H9 (cell line): ENCODE results near the gene DUOXA1. TPM values are rescaled to one million over a fixed set of nuclear protein-coding genes. Genes with fewer than 3 reads are reported as not detected.

Source experiments
- DNase-seq: peaks from one replicate; pipeline ENCODE4 v3.0.0-alpha.2; 2017
- H2AFZ ChIP-seq: one replicate; pipeline ENCODE4 v1.6.1; 2013; ENCODE audit warnings: mild to moderate bottlenecking, low read length, control low read depth, moderate library complexity
- H2AK5ac ChIP-seq: 2 replicates; pipeline ENCODE4 v1.6.1; 2013; ENCODE audit warnings: low read length, control low read depth, mixed read lengths; ENCODE audit not compliant: insufficient read length
- H2BK120ac ChIP-seq: one replicate; pipeline ENCODE4 v1.6.1; 2013; ENCODE audit warnings: low read depth, mild to moderate bottlenecking, low read length, control low read depth, inconsistent platforms; ENCODE audit not compliant: poor library complexity, severe bottlenecking
- H2BK12ac ChIP-seq: 2 replicates; pipeline ENCODE4 v1.6.1; 2013; ENCODE audit warnings: low read length, control low read depth, mixed read lengths, low read depth; ENCODE audit not compliant: insufficient read length
- H2BK15ac ChIP-seq: 2 replicates; pipeline ENCODE4 v1.6.1; 2013; ENCODE audit warnings: low read depth, low read length, control low read depth
- H2BK20ac ChIP-seq: one replicate; pipeline ENCODE4 v1.6.1; 2013; ENCODE audit warnings: low read depth, mild to moderate bottlenecking, low read length, control low read depth, inconsistent platforms; ENCODE audit not compliant: poor library complexity, severe bottlenecking
- H2BK5ac ChIP-seq: 2 replicates; pipeline ENCODE4 v1.6.1; 2013; ENCODE audit warnings: low read length, control low read depth, mixed read lengths; ENCODE audit not compliant: insufficient read length
- H3K14ac ChIP-seq: 2 replicates; pipeline ENCODE4 v1.6.1; 2013; ENCODE audit warnings: low read length, control low read depth; ENCODE audit not compliant: insufficient read depth
- H3K18ac ChIP-seq: 2 replicates; pipeline ENCODE4 v1.6.1; 2013; ENCODE audit warnings: low read depth, mild to moderate bottlenecking, mixed read lengths, low read length, control low read depth; ENCODE audit not compliant: insufficient read length
- H3K23ac ChIP-seq: 2 replicates; pipeline ENCODE4 v1.6.1; 2013; ENCODE audit warnings: low read length, control low read depth, mixed read lengths, low read depth; ENCODE audit not compliant: insufficient read length
- H3K23me2 ChIP-seq: 2 replicates; pipeline ENCODE4 v1.6.1; 2013; ENCODE audit warnings: low read depth, mild to moderate bottlenecking, mixed read lengths, low read length, control low read depth; ENCODE audit not compliant: insufficient read length, poor library complexity, severe bottlenecking
- H3K27ac ChIP-seq: 2 replicates; pipeline ENCODE4 v1.5.1; 2013; ENCODE audit warnings: low read length, control low read depth, mixed read lengths, low read depth; ENCODE audit not compliant: insufficient read length
- H3K27me3 ChIP-seq: 2 replicates; pipeline ENCODE4 v1.6.1; 2013; ENCODE audit warnings: low read length, control low read depth, inconsistent platforms; ENCODE audit not compliant: insufficient read depth
- H3K4ac ChIP-seq: 2 replicates; pipeline ENCODE4 v1.6.1; 2013; ENCODE audit warnings: low read depth, mild to moderate bottlenecking, control low read depth, inconsistent platforms, low read length, moderate library complexity
- H3K4me1 ChIP-seq: 2 replicates; pipeline ENCODE4 v1.6.1; 2013; ENCODE audit warnings: low read length, control low read depth, inconsistent platforms; ENCODE audit not compliant: insufficient read depth
- H3K4me2 ChIP-seq: 2 replicates; pipeline ENCODE4 v1.6.1; 2013; ENCODE audit warnings: low read length, control low read depth, mixed read lengths; ENCODE audit not compliant: insufficient read length, insufficient read depth
- H3K56ac ChIP-seq: 2 replicates; pipeline ENCODE4 v1.6.1; 2013; ENCODE audit warnings: low read depth, mild to moderate bottlenecking, mixed read lengths, low read length, control low read depth; ENCODE audit not compliant: insufficient read length
- H3K79me1 ChIP-seq: 2 replicates; pipeline ENCODE4 v1.6.1; 2013; ENCODE audit warnings: low read depth, mild to moderate bottlenecking, moderate library complexity, low read length, control low read depth, inconsistent platforms; ENCODE audit not compliant: insufficient read depth, poor library complexity, severe bottlenecking
- H3K79me2 ChIP-seq: 2 replicates; pipeline ENCODE4 v1.6.1; 2013; ENCODE audit warnings: low read length, control low read depth, inconsistent platforms; ENCODE audit not compliant: insufficient read depth
- H3K9ac ChIP-seq: 2 replicates; pipeline ENCODE4 v1.6.1; 2013; ENCODE audit warnings: low read length, control low read depth, mixed read lengths; ENCODE audit not compliant: insufficient read length; ENCODE audit errors: extremely low read depth
- H3K9me3 ChIP-seq: one replicate; pipeline ENCODE4 v1.6.1; 2013; ENCODE audit warnings: low read depth, low read length, inconsistent platforms; ENCODE audit not compliant: control insufficient read depth
- H3T11ph ChIP-seq: one replicate; pipeline ENCODE4 v1.6.1; 2013; ENCODE audit warnings: mild to moderate bottlenecking, low read length, control low read depth, inconsistent platforms
- H4K20me1 ChIP-seq: one replicate; pipeline ENCODE4 v1.6.1; 2013; ENCODE audit not compliant: control insufficient read depth, insufficient read length, insufficient read depth
- H4K5ac ChIP-seq: 2 replicates; pipeline ENCODE4 v1.6.1; 2013; ENCODE audit warnings: low read depth, mild to moderate bottlenecking, mixed read lengths, low read length, control low read depth; ENCODE audit not compliant: insufficient read length
- H4K8ac ChIP-seq: replicated peaks from 2 replicates; pipeline ENCODE4 v1.6.1; 2013; ENCODE audit warnings: low read length, control low read depth, mixed read lengths, low read depth; ENCODE audit not compliant: insufficient read length
- H4K91ac ChIP-seq: 2 replicates; pipeline ENCODE4 v1.6.1; 2013; ENCODE audit warnings: low read depth, mild to moderate bottlenecking, moderate library complexity, mixed read lengths, low read length, control low read depth; ENCODE audit not compliant: insufficient read length
- H3K27ac Mint-ChIP-seq, 3 experiments: 2 replicates in 2 of 3; 3 replicates in 1 of 3; pipeline ENCODE4 v1.8.0; 2020 to 2021; ENCODE audit warnings: mixed read lengths in 3 of 3, mild to moderate bottlenecking in 1 of 3, moderate library complexity in 1 of 3
- H3K27me3 Mint-ChIP-seq: 2 replicates; pipeline ENCODE4 v1.8.0; 2021; ENCODE audit warnings: low read depth, mild to moderate bottlenecking, moderate library complexity, mixed read lengths
- H3K36me3 Mint-ChIP-seq, 3 experiments: 2 replicates in 2 of 3; 3 replicates in 1 of 3; pipeline ENCODE4 v1.8.0; 2020 to 2021; ENCODE audit warnings: low read depth in 3 of 3, mixed read lengths in 3 of 3; ENCODE audit not compliant: insufficient read depth in 1 of 3
- H3K4me1 Mint-ChIP-seq, 2 experiments: 2 replicates each; pipeline ENCODE4 v1.8.0; 2020; ENCODE audit warnings: mixed read lengths in 2 of 2
- H3K4me3 Mint-ChIP-seq, 2 experiments: 2 replicates in 1 of 2; 3 replicates in 1 of 2; pipeline ENCODE4 v1.8.0; 2020 to 2021; ENCODE audit warnings: mild to moderate bottlenecking in 2 of 2, mixed read lengths in 2 of 2, moderate library complexity in 1 of 2
- H3K9me3 Mint-ChIP-seq, 2 experiments: 2 replicates in 1 of 2; 3 replicates in 1 of 2; pipeline ENCODE4 v1.8.0; 2020; ENCODE audit warnings: mild to moderate bottlenecking in 2 of 2, mixed read lengths in 2 of 2, moderate library complexity in 1 of 2
- WGBS: extraction: QIAGEN DNeasy Blood & Tissue Kit; methylation state at CpG from one replicate; pipeline ENCODE4 v1.1.7; 2013; ENCODE audit warnings: missing lambda C conversion rate, low lambda C conversion rate, mixed read lengths; ENCODE audit not compliant: insufficient read length; ENCODE audit errors: extremely low coverage; 5-methylcytosine and 5-hydroxymethylcytosine counted together
- total RNA-seq: library from RNA; stranded (reverse); gene quantifications from 2 replicates; pipeline ENCODE4 v1.2.1, GENCODE V29; 2021
- TF ChIP-seq, protein P1 (sequence below): fragments of 200-600 bp; sonication (generic); conservative IDR thresholded peaks from 3 replicates; pipeline ENCODE4 v1.8.0; 2021; ENCODE audit warnings: antibody characterized with exemption, mild to moderate bottlenecking

Gene DUOXA1
- total RNA-seq, 1 experiment from 2014 or later, result 1.2 TPM

- no peak for DNase-seq
- H3K36me3 Mint-ChIP-seq, result no peaks in the 10 kb centered on the region; a peak in 1 of 7 replicates
- TF ChIP-seq, protein P1, sequence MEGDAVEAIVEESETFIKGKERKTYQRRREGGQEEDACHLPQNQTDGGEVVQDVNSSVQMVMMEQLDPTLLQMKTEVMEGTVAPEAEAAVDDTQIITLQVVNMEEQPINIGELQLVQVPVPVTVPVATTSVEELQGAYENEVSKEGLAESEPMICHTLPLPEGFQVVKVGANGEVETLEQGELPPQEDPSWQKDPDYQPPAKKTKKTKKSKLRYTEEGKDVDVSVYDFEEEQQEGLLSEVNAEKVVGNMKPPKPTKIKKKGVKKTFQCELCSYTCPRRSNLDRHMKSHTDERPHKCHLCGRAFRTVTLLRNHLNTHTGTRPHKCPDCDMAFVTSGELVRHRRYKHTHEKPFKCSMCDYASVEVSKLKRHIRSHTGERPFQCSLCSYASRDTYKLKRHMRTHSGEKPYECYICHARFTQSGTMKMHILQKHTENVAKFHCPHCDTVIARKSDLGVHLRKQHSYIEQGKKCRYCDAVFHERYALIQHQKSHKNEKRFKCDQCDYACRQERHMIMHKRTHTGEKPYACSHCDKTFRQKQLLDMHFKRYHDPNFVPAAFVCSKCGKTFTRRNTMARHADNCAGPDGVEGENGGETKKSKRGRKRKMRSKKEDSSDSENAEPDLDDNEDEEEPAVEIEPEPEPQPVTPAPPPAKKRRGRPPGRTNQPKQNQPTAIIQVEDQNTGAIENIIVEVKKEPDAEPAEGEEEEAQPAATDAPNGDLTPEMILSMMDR, result no peak
- H4K5ac ChIP-seq, result no peak overlapping the region
- no peak overlapping the region for H3K4me3 Mint-ChIP-seq
- H3K9ac ChIP-seq, result no peak overlapping the region
- H4K91ac ChIP-seq, result no peak overlapping the region
- WGBS, result no CpG with 5 or more reads among the region's 9 CpGs
- H2BK12ac ChIP-seq, result no peak overlapping the region
- no peak overlapping the region for H3K27ac ChIP-seq
- no peak overlapping the region for H3K56ac ChIP-seq
- H3K4ac ChIP-seq, result no peak overlapping the region
- no peak overlapping the region; the same call in 1 of the 2 replicates for H3K14ac ChIP-seq
- H2AK5ac ChIP-seq, result no peak overlapping the region
- no peak overlapping the region for H2BK20ac ChIP-seq
- H2BK120ac ChIP-seq, result no peak overlapping the region
- no peak overlapping the region for H3T11ph ChIP-seq
- no peaks in the 10 kb centered on the region for H3K4me1 Mint-ChIP-seq
- H3K79me2 ChIP-seq, result no peaks in the 10 kb centered on the region
- no peak overlapping the region; a peak in 1 of 7 replicates for H3K27ac Mint-ChIP-seq
- no peak overlapping the region for H3K4me2 ChIP-seq
- no peak overlapping the region for H2AFZ ChIP-seq
- H2BK5ac ChIP-seq, result no peak overlapping the region
- no peaks in the 10 kb centered on the region; a peak in 1 of 5 replicates for H3K9me3 Mint-ChIP-seq
- H3K27me3 ChIP-seq, result no peaks in the 10 kb centered on the region
- H4K8ac ChIP-seq, result no peak overlapping the region
- no peaks in the 10 kb centered on the region for H4K20me1 ChIP-seq
- peaks cover 16% of the 10 kb centered on the region for H3K27me3 Mint-ChIP-seq
- no peak overlapping the region for H3K18ac ChIP-seq
- no peak overlapping the region for H2BK15ac ChIP-seq
- no peaks in the 10 kb centered on the region for H3K23me2 ChIP-seq
- no peaks in the 10 kb centered on the region for H3K79me1 ChIP-seq
- no peaks in the 10 kb centered on the region for H3K9me3 ChIP-seq
- H3K23ac ChIP-seq, result no peak overlapping the region
- no peaks in the 10 kb centered on the region for H3K4me1 ChIP-seq
Measured at GRCh38 chr15:45094358-45094730, 35.3 kb downstream of the DUOXA1 start.
